Osteoblast (primary cell): ENCODE results near the gene POLR1E. TPM values are rescaled to one million over a fixed set of nuclear protein-coding genes. Genes with fewer than 3 reads are reported as not detected.
"Not testable (repeated sequence)": the region's sequence is repeated elsewhere in the genome, so short reads cannot be mapped to it uniquely, and the experiment has no call there.

Experiments used
- DNase-seq: peaks from one replicate; pipeline ENCODE4 v3.0.0; 2011; ENCODE audit warnings: low spot score, mixed read lengths; ENCODE audit not compliant: insufficient read length; ENCODE audit errors: missing footprints
- H2AFZ ChIP-seq: 2 replicates; pipeline ENCODE4 v1.6.0; 2011; ENCODE audit warnings: mild to moderate bottlenecking, low read length
- H3K27ac ChIP-seq: 2 replicates; pipeline ENCODE4 v1.5.1; 2011; ENCODE audit warnings: mild to moderate bottlenecking, low read depth, low read length, moderate library complexity
- H3K27me3 ChIP-seq: 2 replicates; pipeline ENCODE4 v1.6.0; 2012; ENCODE audit warnings: mild to moderate bottlenecking, control low read depth, inconsistent platforms, low read length, moderate library complexity; ENCODE audit not compliant: insufficient read depth
- H3K36me3 ChIP-seq: 2 replicates; pipeline ENCODE4 v1.5.1; 2011; ENCODE audit warnings: mild to moderate bottlenecking, low read length, control low read depth, moderate library complexity; ENCODE audit not compliant: insufficient read depth
- H3K4me1 ChIP-seq: 2 replicates; pipeline ENCODE4 v1.5.1; 2011; ENCODE audit warnings: mild to moderate bottlenecking, low read length, control low read depth, moderate library complexity; ENCODE audit not compliant: insufficient read depth
- H3K4me2 ChIP-seq: 2 replicates; pipeline ENCODE4 v1.6.0; 2011; ENCODE audit warnings: mild to moderate bottlenecking, low read length; ENCODE audit not compliant: insufficient read depth
- H3K4me3 ChIP-seq: fragments of 200-600 bp; sonication (generic); 3 replicates; pipeline ENCODE4 v1.5.1; 2012; ENCODE audit warnings: mild to moderate bottlenecking, low read length, inconsistent platforms; ENCODE audit not compliant: insufficient read depth
- H3K79me2 ChIP-seq: 2 replicates; pipeline ENCODE4 v1.6.0; 2012; ENCODE audit warnings: mild to moderate bottlenecking, low read length, control low read depth, inconsistent platforms; ENCODE audit not compliant: insufficient read depth
- H3K9me3 ChIP-seq: 2 replicates; pipeline ENCODE4 v1.5.1; 2011; ENCODE audit warnings: low read depth, low read length, control low read depth
- H4K20me1 ChIP-seq: 2 replicates; pipeline ENCODE4 v1.6.0; 2012; ENCODE audit warnings: mild to moderate bottlenecking, low read length, control low read depth; ENCODE audit not compliant: insufficient read depth
- CTCF ChIP-seq: IDR thresholded peaks from 2 replicates; pipeline ENCODE4 v1.5.1; 2011; ENCODE audit warnings: mild to moderate bottlenecking, low read depth, low read length, moderate library complexity; ENCODE audit errors: extremely low read depth
- total RNA-seq: library from RNA; depleted of rRNA; stranded (reverse); fragments of >200 nt; gene quantifications from 2 replicates; pipeline ENCODE4 v1.2.3, GENCODE V29; 2012

POLR1E gene
- total RNA-seq, 1 donor = 33.3 TPM

GRCh38 chr9:37474438-37474837 is 11.3 kb upstream of the POLR1E start:
- Histone ChIP-seq H3K27me3 (peaks cover 4% of the 10 kb centered on the region), H3K27ac (no peak overlapping the region), H3K36me3 (no peaks in the 10 kb centered on the region), H2AFZ (no peak overlapping the region), H3K4me1 (peaks cover 10% of the 10 kb centered on the region), H3K79me2 (no peaks in the 10 kb centered on the region), H3K9me3 (no peaks in the 10 kb centered on the region), H3K4me2 (no peak overlapping the region), H4K20me1 (no peaks in the 10 kb centered on the region), H3K4me3 (no peak overlapping the region)
- TF ChIP-seq CTCF = no peak
- no peak for DNase-seq

- Histone ChIP-seq H3K79me2 (no peaks in the 10 kb centered on the region), H3K9me3 (no peaks in the 10 kb centered on the region), H3K27me3 (peaks cover 7% of the 10 kb centered on the region), H3K36me3 (no peaks in the 10 kb centered on the region), H3K4me3 (no peak overlapping the region), H3K4me2 (no peak overlapping the region), H3K4me1 (peaks cover 5% of the 10 kb centered on the region), H3K27ac (no peak overlapping the region), H2AFZ (no peak overlapping the region), H4K20me1 (no peaks in the 10 kb centered on the region)
- no peak for DNase-seq
- no peak for TF ChIP-seq CTCF
Observed at GRCh38 chr9:37476930-37477329, 8.8 kb upstream of the POLR1E start.

GRCh38 chr9:37477443-37477842 is 8.3 kb upstream of the POLR1E start:
- H3K36me3 ChIP-seq, H3K27ac ChIP-seq, H3K4me1 ChIP-seq, H2AFZ ChIP-seq, H3K79me2 ChIP-seq, DNase-seq, H3K27me3 ChIP-seq, H3K9me3 ChIP-seq, H3K4me2 ChIP-seq, H3K4me3 ChIP-seq, H4K20me1 ChIP-seq: not testable (repeated sequence)

- H3K27me3 ChIP-seq, H3K36me3 ChIP-seq, H3K27ac ChIP-seq, H4K20me1 ChIP-seq, H3K9me3 ChIP-seq, DNase-seq, H3K4me3 ChIP-seq, H3K4me1 ChIP-seq, H3K4me2 ChIP-seq, H3K79me2 ChIP-seq, H2AFZ ChIP-seq: not testable (repeated sequence)
Observed at GRCh38 chr9:37477987-37478619, 7.6 kb upstream of the POLR1E start.

- H3K9me3 ChIP-seq = no peaks in the 10 kb centered on the region
- H3K36me3 ChIP-seq = no peaks in the 10 kb centered on the region
- H3K4me1 ChIP-seq = no peaks in the 10 kb centered on the region
- TF ChIP-seq CTCF = no peak
- no peak overlapping the region for H3K4me3 ChIP-seq
- H3K27ac ChIP-seq = no peak overlapping the region
- no peak overlapping the region for H2AFZ ChIP-seq
- H3K27me3 ChIP-seq = peaks cover 8% of the 10 kb centered on the region
- H4K20me1 ChIP-seq = no peaks in the 10 kb centered on the region
- DNase-seq = no peak
- no peak overlapping the region for H3K4me2 ChIP-seq
- no peaks in the 10 kb centered on the region for H3K79me2 ChIP-seq
Observed at GRCh38 chr9:37480759-37481158, 5.0 kb upstream of the POLR1E start.
